H1 (cell line): ENCODE measurements around the gene APH1B. TPM values are rescaled to one million over a fixed set of nuclear protein-coding genes. Genes with fewer than 3 reads are reported as not detected.

ENCODE experiments used
- BCL11A ChIP-seq, 2 experiments: IDR thresholded peaks; one replicate each; pipeline ENCODE4 v1.6.1; 2011; ENCODE audit warnings: low read depth in 2 of 2, low read length in 2 of 2, mild to moderate bottlenecking in 2 of 2
- CTBP2 ChIP-seq: IDR thresholded peaks from 2 replicates; pipeline ENCODE4 v1.7.0; 2011; ENCODE audit warnings: borderline replicate concordance, mild to moderate bottlenecking, moderate library complexity, mixed read lengths, low read length; ENCODE audit not compliant: insufficient read depth, insufficient read length
- SIRT6 ChIP-seq: IDR thresholded peaks from one replicate; pipeline ENCODE4 v1.7.1; 2012; ENCODE audit warnings: low read length, inconsistent platforms
- polyA plus RNA-seq, 7 experiments: library from polyadenylated mRNA; depleted of rRNA in 3 of 7; stranded (reverse) in 5 of 7; unstranded in 2 of 7; fragments of >200 nt in 5 of 7; fragments of 200-250 nt in 2 of 7; gene quantifications; 1 replicate in 5 of 7; 2 replicates in 1 of 7; 4 replicates in 1 of 7; pipeline versions ENCODE4 v1.2.1 to v1.2.3, GENCODE V29; 2011 to 2013; ENCODE audit warnings: missing spikeins in 2 of 7, mixed read lengths in 2 of 7
- total RNA-seq: library from RNA; stranded (reverse); fragmentation: NEBNext Ultra II Directional; extraction: Animal tissue kit (Norgen Biotek cat#: 25700); gene quantifications from 2 replicates; pipeline ENCODE4 v1.2.1, GENCODE V29; 2021

The APH1B gene
- total and polyA plus RNA-seq, 2 of the 8 experiments (the other 6 are each of a cell fraction or from before 2014, with no cell fraction given) = 11.5 to 22.9 TPM

- TF ChIP-seq SIRT6 (no peak), CTBP2 (no peak), BCL11A (IDR thresholded peaks at IDR 0.05; ENCODE audit: low read depth in 2 of 2, low read length in 2 of 2) (no peak)
- TF ChIP-seq, all 59 proteins: peak for 0
These were observed 33.6 kb upstream of the APH1B start (continued) for GRCh38 chr15:63243776-63244175.
